Gastroesophageal sphincter (tissue), 4 donors: Measurements from ENCODE around the gene CCNL1. TPM values are rescaled to one million over a fixed set of nuclear protein-coding genes. Genes with fewer than 3 reads are reported as not detected.
A peak's percentile ranks its signal among the peaks of the same experiment; 100 is the strongest.

Experiments used
- ATAC-seq: fragments of 150-250 bp; one replicate; pipeline ENCODE4 v1.9.1; 2016; ENCODE audit warnings: mild to moderate bottlenecking, moderate library complexity
- H3K27ac ChIP-seq, 4 donors: fragments of 200-600 bp; sonication (generic) in 3 of 4; 1 replicate in 3 of 4; 2 replicates in 1 of 4; pipeline ENCODE4 v1.5.1; 2016 to 2019
- H3K27me3 ChIP-seq: fragments of 200-600 bp; sonication (generic); one replicate; pipeline ENCODE4 v1.5.1; 2019
- H3K36me3 ChIP-seq, 2 donors: fragments of 200-600 bp; sonication (generic); one replicate each; pipeline ENCODE4 v1.5.1; 2019; ENCODE audit warnings: control low read depth in 1 of 2
- H3K4me1 ChIP-seq, 3 donors: fragments of 200-600 bp; sonication (generic); 1 replicate in 2 of 3; 2 replicates in 1 of 3; pipeline ENCODE4 v1.5.1; 2016 to 2019; ENCODE audit warnings: control low read depth in 2 of 3
- H3K4me3 ChIP-seq, 2 donors: fragments of 200-600 bp; sonication (generic); one replicate each; pipeline ENCODE4 v1.5.1; 2019; ENCODE audit warnings: mild to moderate bottlenecking in 1 of 2, moderate library complexity in 1 of 2
- H3K9me3 ChIP-seq, 3 donors: fragments of 200-600 bp; sonication (generic); one replicate each; pipeline ENCODE4 v1.5.1; 2017 to 2019; ENCODE audit warnings: control low read depth in 2 of 3
- CTCF ChIP-seq, 4 experiments: fragments of 200-600 bp in 2 of 4; fragments of 450-650 bp in 2 of 4; sonication (generic) in 1 of 4; IDR thresholded peaks; one replicate each; pipeline ENCODE4 v1.5.1; 2017 to 2019; ENCODE audit warnings: antibody characterized with exemption in 4 of 4, mild to moderate bottlenecking in 2 of 4, moderate library complexity in 2 of 4
- EP300 ChIP-seq: sonication (generic); formaldehyde crosslinking; IDR thresholded peaks from one replicate; pipeline ENCODE4 v1.6.1; 2017; ENCODE audit warnings: antibody characterized with exemption, mild to moderate bottlenecking
- POLR2A ChIP-seq, 2 donors: fragments of 450-650 bp; IDR thresholded peaks; one replicate each; pipeline ENCODE4 v1.6.1; 2017; ENCODE audit warnings: antibody characterized with exemption in 2 of 2, mild to moderate bottlenecking in 2 of 2, moderate library complexity in 1 of 2
- POLR2AphosphoS5 ChIP-seq: sonication (generic); formaldehyde crosslinking; IDR thresholded peaks from one replicate; pipeline ENCODE4 v1.6.1; 2017; ENCODE audit warnings: antibody characterized with exemption
- WGBS, 2 donors: methylation state at CpG; one replicate each; pipeline ENCODE4 v1.1.5; 2018; ENCODE audit warnings: low coverage in 1 of 2; 5-methylcytosine and 5-hydroxymethylcytosine counted together
- total RNA-seq, 4 donors: library from RNA; depleted of rRNA; stranded (reverse); fragments of >200 nt; gene quantifications; one replicate each; pipeline ENCODE4 v1.1.0, GENCODE V29; 2016

CCNL1 gene
- total RNA-seq, 4 donors from 2014 or later: 32.7 to 211 (median 92.6) TPM

- H3K9me3 ChIP-seq: no peaks in the 10 kb centered on the region
- no peak for ATAC-seq
- H3K27ac ChIP-seq: no peak overlapping the region
- 73 to 83% methylated on average over 5 of the region's 5 CpGs for WGBS, 2 donors
- TF ChIP-seq EP300 (no peak), CTCF (IDR thresholded peaks at IDR 0.05) (no peak), POLR2AphosphoS5 (no peak), POLR2A (IDR thresholded peaks at IDR 0.05) (no peak)
- peaks cover 23 to 100% of the 10 kb centered on the region in 2 donors for H3K36me3 ChIP-seq
- no peaks in the 10 kb centered on the region for H3K27me3 ChIP-seq
- peaks cover 0 to 9% (median 0%) of the 10 kb centered on the region in 3 donors for H3K4me1 ChIP-seq
- H3K4me3 ChIP-seq: no peak overlapping the region
Measured at GRCh38 chr3:157147099-157147803, 12.7 kb downstream of the CCNL1 start.

GRCh38 chr3:157145606-157146322 lies 14.2 kb downstream of the CCNL1 start:
- H3K36me3 ChIP-seq: peaks cover 20 to 99% of the 10 kb centered on the region in 2 donors
- H3K9me3 ChIP-seq: no peaks in the 10 kb centered on the region
- H3K4me3 ChIP-seq: no peak overlapping the region
- 63 to 83% methylated on average over 2 of the region's 2 CpGs for WGBS, 2 donors
- H3K4me1 ChIP-seq: no peaks in the 10 kb centered on the region
- ATAC-seq: no peak
- TF ChIP-seq POLR2A (IDR thresholded peaks at IDR 0.05) (no peak), POLR2AphosphoS5 (no peak), CTCF (IDR thresholded peaks at IDR 0.05) (no peak), EP300 (no peak)
- H3K27ac ChIP-seq: no peak overlapping the region
- no peaks in the 10 kb centered on the region for H3K27me3 ChIP-seq

- H3K27ac ChIP-seq: no peak overlapping the region
- H3K36me3 ChIP-seq: peaks cover 0 to 76% of the 10 kb centered on the region in 2 donors
- 81 to 83% methylated on average over 2 to 5 of the region's 5 CpGs for WGBS, 2 donors
- H3K9me3 ChIP-seq: no peaks in the 10 kb centered on the region
- no peak overlapping the region for H3K4me3 ChIP-seq
- no peak for ATAC-seq
- no peak for TF ChIP-seq EP300
- no peaks in the 10 kb centered on the region for H3K27me3 ChIP-seq
- H3K4me1 ChIP-seq: peaks cover 0 to 7% (median under 1%) of the 10 kb centered on the region in 3 donors
Measured at GRCh38 chr3:157142315-157142714, 17.6 kb downstream of the CCNL1 start.

- Histone ChIP-seq H3K9me3 (no peaks in the 10 kb centered on the region), H3K27me3 (no peaks in the 10 kb centered on the region), H3K27ac (no peak overlapping the region), H3K4me1 (peaks cover 0 to 30% (median 9%) of the 10 kb centered on the region in 3 donors), H3K4me3 (no peak overlapping the region), H3K36me3 (peaks cover 0 to 53% of the 10 kb centered on the region in 2 donors)
- TF ChIP-seq EP300: no peak
- TF ChIP-seq POLR2A (IDR thresholded peaks at IDR 0.05): no peak
- no peak for TF ChIP-seq POLR2AphosphoS5
- no peak for TF ChIP-seq CTCF (IDR thresholded peaks at IDR 0.05)
- ATAC-seq: no peak
- 76 to 83% methylated on average over 6 to 8 of the region's 8 CpGs for WGBS, 2 donors
Measured at GRCh38 chr3:157139938-157140534, 19.9 kb downstream of the CCNL1 start.

GRCh38 chr3:157136647-157137387 lies 23.1 kb downstream of the CCNL1 start:
- Histone ChIP-seq H3K36me3 (peaks cover 0 to 21% of the 10 kb centered on the region in 2 donors), H3K9me3 (no peaks in the 10 kb centered on the region), H3K4me1 (peaks cover 0 to 54% (median 12%) of the 10 kb centered on the region in 3 donors), H3K27me3 (no peaks in the 10 kb centered on the region), H3K4me3 (no peak overlapping the region), H3K27ac (peak overlapping the region in 3 of 4 donors; percentile 29 to 63 (median 57))
- ATAC-seq: no peak
- no peak for TF ChIP-seq POLR2AphosphoS5
- no peak for TF ChIP-seq POLR2A (IDR thresholded peaks at IDR 0.05)
- TF ChIP-seq CTCF (IDR thresholded peaks at IDR 0.05): no peak
- TF ChIP-seq EP300: no peak
- WGBS, 2 donors: 49% methylated on average over 3 of the region's 6 CpGs; no CpG with 5 or more reads in 1 of the 2 donors
